ENCODE data around the gene SPN. TPM values are rescaled to one million over a fixed set of nuclear protein-coding genes. Genes with fewer than 3 reads are reported as not detected.
"Not testable (repeated sequence)": the region's sequence is repeated elsewhere in the genome, so short reads cannot be mapped to it uniquely, and the experiment has no call there.

The SPN gene
- polyA plus RNA-seq, 1 donor from 2014 or later: 11.0 TPM

- no peaks in the 10 kb centered on the region for H3K36me3 Mint-ChIP-seq
- H3K27me3 Mint-ChIP-seq: no peaks in the 10 kb centered on the region
- H3K27ac Mint-ChIP-seq: no peak overlapping the region
- H3K9me3 Mint-ChIP-seq: no peaks in the 10 kb centered on the region
- peak overlapping the region in 2 of 4 donors; percentile 85 to 88 for H3K4me3 Mint-ChIP-seq
- peaks cover 8 to 11% (median 9%) of the 10 kb centered on the region in 3 donors for H3K4me1 Mint-ChIP-seq
Measured at GRCh38 chr16:29680180-29680598, 17.1 kb downstream of the SPN start.

GRCh38 chr16:29683543-29684090, 20.6 kb downstream of the SPN start:
- Mint-ChIP-seq H3K4me1 (peaks cover 9 to 12% (median 9%) of the 10 kb centered on the region in 3 donors), H3K9me3 (no peaks in the 10 kb centered on the region), H3K27ac (no peak overlapping the region), H3K27me3 (no peaks in the 10 kb centered on the region), H3K36me3 (no peaks in the 10 kb centered on the region), H3K4me3 (no peak overlapping the region)

- no peak overlapping the region for H3K4me3 Mint-ChIP-seq
- H3K27ac Mint-ChIP-seq: no peak overlapping the region
- no peaks in the 10 kb centered on the region for H3K27me3 Mint-ChIP-seq
- no peaks in the 10 kb centered on the region for H3K9me3 Mint-ChIP-seq
- H3K36me3 Mint-ChIP-seq: no peaks in the 10 kb centered on the region
- H3K4me1 Mint-ChIP-seq: peaks cover 9 to 13% (median 11%) of the 10 kb centered on the region in 3 donors
Measured at GRCh38 chr16:29684679-29685078, 21.6 kb downstream of the SPN start.

- no peaks in the 10 kb centered on the region for H3K36me3 Mint-ChIP-seq
- H3K27ac Mint-ChIP-seq: no peak overlapping the region
- no peaks in the 10 kb centered on the region for H3K27me3 Mint-ChIP-seq
- no peak overlapping the region for H3K4me3 Mint-ChIP-seq
- H3K9me3 Mint-ChIP-seq: no peaks in the 10 kb centered on the region
- peaks cover 13 to 20% (median 19%) of the 10 kb centered on the region in 3 donors for H3K4me1 Mint-ChIP-seq
Measured at GRCh38 chr16:29686740-29687332, 23.8 kb downstream of the SPN start.

- peak overlapping the region in 1 of 3 donors; percentile 39 for H3K27ac Mint-ChIP-seq
- no peak overlapping the region for H3K4me3 Mint-ChIP-seq
- peaks cover 13 to 20% (median 20%) of the 10 kb centered on the region in 3 donors for H3K4me1 Mint-ChIP-seq
- no peaks in the 10 kb centered on the region for H3K36me3 Mint-ChIP-seq
- no peaks in the 10 kb centered on the region for H3K27me3 Mint-ChIP-seq
- no peaks in the 10 kb centered on the region for H3K9me3 Mint-ChIP-seq
Measured at GRCh38 chr16:29687755-29688154, 24.7 kb downstream of the SPN start.

DNA sequence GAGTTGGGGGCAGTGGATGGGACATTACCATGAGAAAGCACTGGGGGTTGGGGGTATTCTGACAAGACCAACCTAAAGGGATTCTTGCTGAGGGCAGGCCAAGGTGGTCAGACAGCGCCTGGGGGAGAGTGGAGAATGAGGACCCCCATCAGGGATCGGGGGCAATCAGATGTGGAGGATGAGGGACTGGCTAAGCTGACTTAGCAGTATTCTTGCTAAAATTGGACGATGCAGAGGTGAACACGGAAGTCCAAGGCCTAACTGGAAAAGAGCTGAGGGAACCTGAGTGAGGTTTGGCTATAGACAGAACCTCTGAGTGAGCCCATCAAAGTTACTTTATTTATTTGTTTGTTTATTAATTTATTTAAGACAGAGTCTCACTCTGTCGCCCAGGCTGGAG, 25.1 kb downstream of the SPN start:
- no peak overlapping the region for H3K27ac Mint-ChIP-seq
- no peaks in the 10 kb centered on the region for H3K36me3 Mint-ChIP-seq
- H3K27me3 Mint-ChIP-seq: no peaks in the 10 kb centered on the region
- no peaks in the 10 kb centered on the region for H3K9me3 Mint-ChIP-seq
- no peak overlapping the region for H3K4me3 Mint-ChIP-seq
- H3K4me1 Mint-ChIP-seq: peaks cover 13 to 20% (median 20%) of the 10 kb centered on the region in 3 donors

- Mint-ChIP-seq H3K27ac (peak overlapping the region in 1 of 3 donors; percentile 59), H3K4me1 (peaks cover 13 to 20% (median 20%) of the 10 kb centered on the region in 3 donors)
Measured at GRCh38 chr16:29689490-29690351, 26.7 kb downstream of the SPN start.

GRCh38 chr16:29692606-29693005, 29.6 kb downstream of the SPN start:
- H3K4me1 Mint-ChIP-seq: peaks cover 9 to 20% (median 16%) of the 10 kb centered on the region in 3 donors

More at GRCh38 chr16:29689490-29690351, 26.7 kb downstream of the SPN start:
- not testable (repeated sequence) for H3K27me3 Mint-ChIP-seq, H3K9me3 Mint-ChIP-seq, H3K36me3 Mint-ChIP-seq
- H3K4me3 Mint-ChIP-seq: peak overlapping the region in 2 of 4 donors; percentile 29 to 59

DNA sequence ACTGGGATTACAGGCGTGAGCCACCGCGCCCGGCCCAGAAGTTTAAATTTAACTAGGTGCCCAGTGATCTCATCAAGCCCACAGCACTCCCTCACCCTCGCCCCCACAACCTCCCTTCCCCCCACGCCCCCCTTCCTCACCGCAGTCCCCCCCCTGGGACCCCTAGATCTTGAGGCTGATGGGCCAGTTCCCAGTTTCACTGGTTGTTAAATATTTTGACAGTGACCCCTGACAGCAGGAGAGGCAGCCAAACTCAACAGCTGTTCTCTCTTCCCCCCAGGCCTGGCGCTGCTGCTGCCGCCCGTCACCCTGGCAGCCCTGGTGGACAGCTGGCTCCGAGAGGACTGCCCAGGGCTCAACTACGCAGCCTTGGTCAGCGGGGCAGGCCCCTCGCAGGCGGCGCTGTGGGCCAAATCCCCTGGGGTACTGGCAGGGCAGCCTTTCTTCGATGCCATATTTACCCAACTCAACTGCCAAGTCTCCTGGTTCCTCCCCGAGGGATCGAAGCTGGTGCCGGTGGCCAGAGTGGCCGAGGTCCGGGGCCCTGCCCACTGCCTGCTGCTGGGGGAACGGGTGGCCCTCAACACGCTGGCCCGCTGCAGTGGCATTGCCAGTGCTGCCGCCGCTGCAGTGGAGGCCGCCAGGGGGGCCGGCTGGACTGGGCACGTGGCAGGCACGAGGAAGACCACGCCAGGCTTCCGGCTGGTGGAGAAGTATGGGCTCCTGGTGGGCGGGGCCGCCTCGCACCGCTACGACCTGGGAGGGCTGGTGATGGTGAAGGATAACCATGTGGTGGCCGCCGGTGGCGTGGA, 31.5 kb downstream of the SPN start:
- H3K27ac Mint-ChIP-seq: no peak overlapping the region

More at GRCh38 chr16:29692606-29693005, 29.6 kb downstream of the SPN start:
- H3K4me3 Mint-ChIP-seq, H3K9me3 Mint-ChIP-seq, H3K27ac Mint-ChIP-seq, H3K36me3 Mint-ChIP-seq, H3K27me3 Mint-ChIP-seq: not testable (repeated sequence)

GRCh38 chr16:29695675-29696074, 32.6 kb downstream of the SPN start:
- not testable (repeated sequence) for H3K4me1 Mint-ChIP-seq, H3K4me3 Mint-ChIP-seq, H3K27me3 Mint-ChIP-seq, H3K9me3 Mint-ChIP-seq, H3K27ac Mint-ChIP-seq, H3K36me3 Mint-ChIP-seq

More for the DNA sequence above, 31.5 kb downstream of the SPN start:
- no peaks in the 10 kb centered on the region for H3K36me3 Mint-ChIP-seq
- peaks cover 2% of the 10 kb centered on the region for H3K27me3 Mint-ChIP-seq
- no peak overlapping the region for H3K4me3 Mint-ChIP-seq
- peaks cover 0 to 6% (median 2%) of the 10 kb centered on the region in 3 donors for H3K9me3 Mint-ChIP-seq
- H3K4me1 Mint-ChIP-seq: peaks cover 5 to 12% (median 9%) of the 10 kb centered on the region in 3 donors

GRCh38 chr16:29696881-29697331, 33.9 kb downstream of the SPN start:
- Mint-ChIP-seq H3K36me3 (no peaks in the 10 kb centered on the region), H3K27me3 (peaks cover 2% of the 10 kb centered on the region), H3K4me1 (peaks cover 7 to 10% (median 8%) of the 10 kb centered on the region in 3 donors), H3K27ac (no peak overlapping the region), H3K4me3 (no peak overlapping the region), H3K9me3 (peaks cover 0 to 9% (median 6%) of the 10 kb centered on the region in 3 donors)

- H3K27me3 Mint-ChIP-seq: peaks cover 2% of the 10 kb centered on the region
- H3K27ac Mint-ChIP-seq: no peak overlapping the region
- peaks cover 12 to 15% (median 13%) of the 10 kb centered on the region in 3 donors for H3K4me1 Mint-ChIP-seq
Measured at GRCh38 chr16:29697391-29697790, 34.3 kb downstream of the SPN start.

GRCh38 chr16:29698042-29698441, 35.0 kb downstream of the SPN start:
- H3K4me3 Mint-ChIP-seq: no peak overlapping the region
- H3K27me3 Mint-ChIP-seq: peaks cover 2% of the 10 kb centered on the region
- no peaks in the 10 kb centered on the region for H3K36me3 Mint-ChIP-seq
- H3K4me1 Mint-ChIP-seq: peaks cover 14 to 19% (median 17%) of the 10 kb centered on the region in 3 donors
- H3K27ac Mint-ChIP-seq: no peak overlapping the region
- H3K9me3 Mint-ChIP-seq: peaks cover 0 to 9% (median 6%) of the 10 kb centered on the region in 3 donors

More at GRCh38 chr16:29697391-29697790, 34.3 kb downstream of the SPN start:
- Mint-ChIP-seq H3K9me3 (peaks cover 0 to 9% (median 6%) of the 10 kb centered on the region in 3 donors), H3K36me3 (no peaks in the 10 kb centered on the region), H3K4me3 (no peak overlapping the region)

DNA sequence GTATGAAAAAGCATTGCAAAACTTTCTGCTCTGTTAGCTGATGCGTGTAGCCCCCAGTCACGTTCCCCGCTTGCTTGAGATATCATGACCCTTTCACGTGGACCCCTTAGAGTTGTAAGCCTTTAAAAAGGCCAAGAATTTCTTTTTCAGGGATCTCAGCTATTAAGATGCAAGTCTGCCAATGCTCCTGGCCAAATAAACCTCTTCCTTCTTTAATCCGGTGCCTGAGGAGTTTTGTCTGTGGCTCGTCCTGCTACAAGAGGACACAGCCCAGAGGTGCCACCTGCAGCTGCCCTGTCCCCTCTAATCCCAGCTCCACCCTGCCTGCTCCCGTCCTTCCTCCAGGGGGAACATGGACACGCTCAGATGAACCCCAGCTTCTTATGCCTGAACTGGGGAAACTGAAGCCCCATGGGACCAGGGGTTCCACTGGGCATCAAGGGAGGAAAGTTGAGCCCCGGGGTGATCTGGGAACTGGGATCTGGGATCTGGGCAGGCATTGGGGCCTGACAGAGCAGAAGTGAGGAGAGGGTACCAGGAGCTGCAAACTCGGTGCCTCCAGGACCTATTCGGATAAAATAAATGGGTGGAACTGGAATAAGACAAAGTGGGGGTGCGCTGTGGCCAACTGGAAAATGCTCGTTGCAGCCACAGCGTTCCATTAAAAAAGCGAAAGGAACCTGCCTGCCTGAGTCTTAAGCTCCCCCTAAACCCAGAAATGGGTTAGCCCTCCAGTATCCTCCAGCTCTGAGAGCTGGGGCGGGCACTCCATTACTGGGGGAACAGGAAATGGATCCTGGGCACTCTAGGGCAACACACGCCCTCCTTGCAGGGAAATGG, 35.7 kb downstream of the SPN start:
- Mint-ChIP-seq H3K27me3 (peaks cover 2% of the 10 kb centered on the region), H3K27ac (peak overlapping the region in 1 of 3 donors; percentile 44), H3K36me3 (no peaks in the 10 kb centered on the region), H3K4me3 (no peak overlapping the region), H3K9me3 (peaks cover 0 to 9% (median 6%) of the 10 kb centered on the region in 3 donors), H3K4me1 (peaks cover 16 to 19% (median 17%) of the 10 kb centered on the region in 3 donors)
